ENCODE measurements around the gene IQGAP2.
"Not testable (repeated sequence)": the region's sequence is repeated elsewhere in the genome, so short reads cannot be mapped to it uniquely, and the experiment has no call there.

DNA sequence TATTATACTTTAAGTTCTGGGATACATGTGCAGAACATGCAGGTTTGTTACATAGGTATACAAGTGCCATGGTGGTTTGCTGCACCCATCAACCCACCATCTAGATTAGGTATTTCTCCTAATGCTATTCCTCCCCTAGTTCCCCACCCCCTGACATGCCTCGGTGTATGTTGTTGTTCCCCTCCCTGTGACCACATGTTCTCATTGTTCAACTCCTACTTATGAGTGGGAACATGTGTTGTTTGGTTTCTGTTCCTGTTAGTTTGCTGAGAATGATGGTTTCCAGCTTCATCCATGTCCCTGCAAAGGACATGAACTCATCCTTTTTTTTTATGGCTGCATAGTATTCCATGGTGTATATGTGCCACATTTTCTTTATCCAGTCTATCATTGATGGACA is 200.9 kb downstream of the IQGAP2 start:
- TF ChIP-seq, protein P1, sequence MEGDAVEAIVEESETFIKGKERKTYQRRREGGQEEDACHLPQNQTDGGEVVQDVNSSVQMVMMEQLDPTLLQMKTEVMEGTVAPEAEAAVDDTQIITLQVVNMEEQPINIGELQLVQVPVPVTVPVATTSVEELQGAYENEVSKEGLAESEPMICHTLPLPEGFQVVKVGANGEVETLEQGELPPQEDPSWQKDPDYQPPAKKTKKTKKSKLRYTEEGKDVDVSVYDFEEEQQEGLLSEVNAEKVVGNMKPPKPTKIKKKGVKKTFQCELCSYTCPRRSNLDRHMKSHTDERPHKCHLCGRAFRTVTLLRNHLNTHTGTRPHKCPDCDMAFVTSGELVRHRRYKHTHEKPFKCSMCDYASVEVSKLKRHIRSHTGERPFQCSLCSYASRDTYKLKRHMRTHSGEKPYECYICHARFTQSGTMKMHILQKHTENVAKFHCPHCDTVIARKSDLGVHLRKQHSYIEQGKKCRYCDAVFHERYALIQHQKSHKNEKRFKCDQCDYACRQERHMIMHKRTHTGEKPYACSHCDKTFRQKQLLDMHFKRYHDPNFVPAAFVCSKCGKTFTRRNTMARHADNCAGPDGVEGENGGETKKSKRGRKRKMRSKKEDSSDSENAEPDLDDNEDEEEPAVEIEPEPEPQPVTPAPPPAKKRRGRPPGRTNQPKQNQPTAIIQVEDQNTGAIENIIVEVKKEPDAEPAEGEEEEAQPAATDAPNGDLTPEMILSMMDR (IDR thresholded peaks at IDR 0.05) = not testable (repeated sequence)
- TF ChIP-seq EP300 (IDR thresholded peaks at IDR 0.05) = not testable (repeated sequence)
